Cortex of kidney (tissue), 1 donor: ENCODE data around the gene NONO.
"Not testable (repeated sequence)": the region's sequence is repeated elsewhere in the genome, so short reads cannot be mapped to it uniquely, and the experiment has no call there.

Experiments
- DNase-seq: peaks from one replicate; lab custom pipeline; 2025; lab: John Stamatoyannopoulos, UW

Gene NONO

GRCh38 chrX:71291381-71291780 is 7.9 kb downstream of the NONO start:
- DNase-seq, result no peak

GRCh38 chrX:71292669-71293365 is 9.4 kb downstream of the NONO start:
- no peak for DNase-seq

GRCh38 chrX:71296806-71297205 is 13.4 kb downstream of the NONO start:
- DNase-seq, result no peak

GRCh38 chrX:71298119-71298518 is 14.7 kb downstream of the NONO start:
- DNase-seq, result no peak

GRCh38 chrX:71300064-71300463 is 16.6 kb downstream of the NONO start:
- DNase-seq, result not testable (repeated sequence)

- DNase-seq, result not testable (repeated sequence)
Observed at GRCh38 chrX:71300495-71300894, 17.1 kb downstream of the NONO start.

- DNase-seq, result no peak
Observed at GRCh38 chrX:71301195-71301924, 17.9 kb downstream of the NONO start, which contains the start of gene ITGB1BP2. Gene ITGB1BP2, plus strand, starts transcription at chrX:71301750. Its CDS starts 57 bp downstream, at chrX:71301807.

GRCh38 chrX:71302461-71303213 is 19.2 kb downstream of the NONO start:
- no peak for DNase-seq

GRCh38 chrX:71304561-71304960 is 21.1 kb downstream of the NONO start:
- no peak for DNase-seq

GRCh38 chrX:71315917-71316316 is 32.5 kb downstream of the NONO start:
- DNase-seq, result no peak

- DNase-seq, result not testable (repeated sequence)
Observed at GRCh38 chrX:71316959-71317358, 33.5 kb downstream of the NONO start.

- DNase-seq, result no peak
Observed at GRCh38 chrX:71320126-71320525, 36.7 kb downstream of the NONO start.

- DNase-seq, result no peak
Observed at GRCh38 chrX:71321731-71322130, 38.3 kb downstream of the NONO start.

- not testable (repeated sequence) for DNase-seq
Observed at GRCh38 chrX:71324452-71324851, 41.0 kb downstream of the NONO start.

GRCh38 chrX:71326394-71326793 is 43.0 kb downstream of the NONO start:
- no peak for DNase-seq

- DNase-seq, result not testable (repeated sequence)
Observed at GRCh38 chrX:71349151-71349665, 65.8 kb downstream of the NONO start.

- DNase-seq, result not testable (repeated sequence)
Observed at GRCh38 chrX:71349867-71350266, 66.4 kb downstream of the NONO start.
